ENCODE data around the gene MBD3L2B.

MBD3L2B gene

GRCh38 chr19:7013678-7014077, 7.6 kb downstream of the MBD3L2B start:
- DNase-seq (ENCODE audit: low read depth in 2 of 2, low spot score in 1 of 2), result no peak

DNA sequence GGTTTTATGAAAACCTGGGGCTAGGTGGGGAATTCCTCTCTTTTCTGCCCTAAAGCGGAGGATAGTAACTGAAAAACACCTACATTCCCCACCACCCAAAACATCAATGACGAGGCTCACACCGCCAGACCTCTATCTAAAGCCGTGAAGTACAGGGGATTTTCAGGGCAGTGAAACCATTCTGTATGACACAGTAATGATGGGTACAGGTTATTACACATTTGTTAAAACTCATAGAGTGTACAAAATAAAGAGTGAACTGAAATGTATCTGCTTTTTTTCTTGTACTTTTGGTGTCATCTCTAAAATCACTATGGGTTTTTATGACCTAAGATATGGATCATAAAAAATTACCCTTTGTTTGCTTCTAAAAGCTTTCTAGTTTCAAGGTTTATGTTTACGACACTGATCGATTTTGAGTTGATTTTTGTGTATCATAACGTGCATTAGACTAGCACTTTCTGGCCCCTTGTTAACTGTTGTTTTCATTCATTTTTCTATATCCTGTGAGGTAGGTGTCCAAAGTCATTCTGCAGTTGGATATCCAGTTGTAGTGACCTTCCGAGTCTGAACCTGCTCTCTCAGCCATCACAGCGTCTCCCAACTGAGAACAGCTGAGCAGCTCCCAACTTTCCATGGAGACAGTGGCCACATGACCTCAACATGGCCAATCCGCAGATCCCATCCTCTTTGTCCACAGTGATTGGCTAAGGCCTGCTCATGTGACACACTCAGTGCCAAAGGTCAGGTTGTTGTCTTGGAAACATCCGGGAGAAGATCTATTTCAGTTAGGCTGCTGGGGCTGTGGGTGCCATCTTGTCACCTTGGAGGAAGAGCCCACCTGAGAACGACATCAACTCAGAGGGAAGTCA, 10.3 kb downstream of the MBD3L2B start:
- no peak for DNase-seq (ENCODE audit: low read depth in 2 of 2, low spot score in 1 of 2)

DNA sequence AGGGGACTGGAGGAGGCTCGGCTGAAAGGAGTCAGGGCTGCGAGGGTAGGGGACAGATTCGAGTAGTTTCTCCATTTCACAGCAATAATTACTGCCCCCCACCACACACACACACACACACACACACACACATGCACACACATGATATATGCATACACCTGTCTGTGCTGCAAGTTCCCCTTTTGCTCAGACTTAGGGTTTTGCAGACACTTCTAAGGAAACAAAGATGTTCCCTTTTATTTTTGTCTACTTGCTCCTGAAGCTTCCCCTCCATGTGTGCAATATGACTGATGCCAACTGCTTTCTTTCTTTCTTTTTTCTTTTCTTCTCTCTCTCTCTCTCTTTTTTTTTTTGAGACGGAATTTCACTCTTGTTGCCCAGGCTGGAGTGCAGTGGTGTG, 13.4 kb downstream of the MBD3L2B start:
- DNase-seq (ENCODE audit: low read depth in 2 of 2, low spot score in 1 of 2), result no peak

DNA sequence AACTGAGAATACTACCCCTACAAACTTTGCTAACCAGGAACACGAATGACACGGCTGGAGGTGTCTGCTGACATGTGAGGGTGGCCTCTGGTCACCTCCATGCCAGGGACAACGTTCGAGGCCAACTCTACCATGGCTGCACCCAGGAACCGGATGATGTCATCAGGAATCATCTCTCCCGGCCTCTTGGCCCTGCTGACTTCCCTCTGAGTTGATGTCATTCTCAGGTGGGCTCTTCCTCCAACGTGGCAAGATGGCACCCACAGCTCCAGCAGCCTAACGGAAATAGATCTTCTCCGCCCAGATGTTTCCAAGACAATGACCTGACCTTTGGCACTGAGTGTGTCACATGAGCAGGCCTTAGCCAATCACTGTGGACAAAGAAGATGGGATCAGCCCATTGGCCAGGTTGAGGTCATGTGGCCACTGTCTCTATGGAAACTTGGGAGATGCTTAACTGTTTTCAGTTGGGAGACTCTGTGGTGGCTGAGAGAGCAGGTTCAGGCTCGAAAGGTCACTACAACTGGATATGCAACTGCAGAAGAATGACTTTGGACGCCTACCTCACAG, 15.0 kb downstream of the MBD3L2B start:
- DNase-seq (ENCODE audit: low read depth in 2 of 2, low spot score in 1 of 2), result no peak

GRCh38 chr19:7004313-7004931, 16.8 kb downstream of the MBD3L2B start:
- no peak for DNase-seq (ENCODE audit: low read depth in 2 of 2, low spot score in 1 of 2)

DNA sequence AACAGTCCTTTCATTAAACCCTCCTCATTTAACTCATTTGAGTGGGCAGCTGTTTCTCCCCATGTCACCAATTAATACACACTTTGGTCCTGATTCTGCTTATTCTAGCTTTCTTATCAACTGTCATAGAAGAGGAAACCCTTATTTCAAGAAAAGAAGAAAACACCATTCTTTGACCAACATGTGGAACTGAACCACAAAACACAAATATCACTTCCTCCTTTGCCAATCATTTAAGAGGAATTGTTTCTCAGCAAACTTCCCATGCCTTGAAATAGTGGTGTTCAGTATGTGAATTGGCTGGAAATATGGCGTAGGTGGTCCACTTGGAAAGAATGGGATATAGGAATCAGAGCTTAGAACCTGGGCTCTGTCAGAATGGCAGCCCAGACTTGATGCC, 20.4 kb downstream of the MBD3L2B start:
- DNase-seq (ENCODE audit: low read depth in 2 of 2, low spot score in 1 of 2), result no peak

- no peak for DNase-seq (ENCODE audit: low read depth in 2 of 2, low spot score in 1 of 2)
Measured at GRCh38 chr19:7000333-7000732, 20.9 kb downstream of the MBD3L2B start.

DNA sequence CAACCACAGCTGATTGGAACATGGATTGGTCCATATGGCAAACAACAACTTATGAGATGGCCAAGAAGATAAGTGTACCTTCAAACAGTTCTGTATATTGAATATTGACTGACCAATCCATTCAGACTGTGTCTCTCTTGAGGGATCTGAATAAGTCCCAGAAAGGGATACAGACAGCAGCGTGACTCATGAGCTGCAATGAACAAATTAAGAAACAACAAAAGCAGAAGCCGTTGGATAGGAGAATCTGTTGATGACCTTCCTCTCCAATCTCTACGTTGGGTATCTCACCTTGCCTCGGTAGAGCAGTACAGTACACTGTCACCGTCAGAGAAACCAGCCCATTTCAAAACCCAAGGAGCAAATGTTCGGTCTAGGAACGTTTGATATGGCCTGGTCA, 21.3 kb downstream of the MBD3L2B start:
- DNase-seq (ENCODE audit: low read depth in 2 of 2, low spot score in 1 of 2), result no peak

- DNase-seq (ENCODE audit: low read depth in 2 of 2, low spot score in 1 of 2), result no peak
Measured at GRCh38 chr19:6997679-6998445, 23.4 kb downstream of the MBD3L2B start.

DNA sequence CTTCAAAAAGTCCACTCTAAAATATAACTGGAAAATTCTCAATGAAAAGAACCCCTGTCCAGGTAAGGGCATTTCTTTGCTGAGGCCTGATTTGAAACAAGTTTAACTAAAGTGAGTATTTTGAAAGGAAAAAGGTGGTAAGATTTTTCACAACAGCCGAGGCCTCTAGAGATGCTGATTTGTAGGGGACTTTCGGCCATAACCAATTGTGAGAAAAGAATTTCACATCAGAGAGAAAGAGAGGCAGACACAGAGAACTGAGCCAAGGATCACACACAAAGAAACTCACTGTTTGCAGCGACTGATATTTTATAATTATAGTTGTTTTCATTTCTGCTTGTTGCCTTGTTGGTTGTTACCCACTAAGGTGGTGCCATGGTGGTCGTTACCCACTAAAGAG, 24.4 kb downstream of the MBD3L2B start:
- DNase-seq (ENCODE audit: low read depth in 2 of 2, low spot score in 1 of 2), result no peak

DNA sequence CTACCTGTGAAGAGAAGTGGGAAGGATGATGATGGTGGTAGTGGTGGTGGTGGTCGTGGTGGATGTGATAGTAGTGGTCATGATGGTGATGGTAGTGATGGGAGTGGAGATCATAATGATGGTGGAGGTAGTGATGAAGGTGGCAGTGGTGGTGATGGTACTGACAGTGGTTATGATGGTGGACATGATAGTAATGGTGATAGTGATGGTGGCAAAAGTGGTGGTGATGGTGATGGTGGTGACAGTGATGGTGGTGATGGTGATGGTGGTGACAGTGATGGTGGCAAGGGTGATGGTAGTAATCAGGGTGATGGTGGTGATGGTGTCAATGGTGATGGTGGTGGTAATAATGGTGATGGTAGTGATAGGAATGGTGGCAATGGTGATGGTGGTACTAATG, 26.2 kb downstream of the MBD3L2B start:
- DNase-seq (ENCODE audit: low read depth in 2 of 2, low spot score in 1 of 2), result no peak

DNA sequence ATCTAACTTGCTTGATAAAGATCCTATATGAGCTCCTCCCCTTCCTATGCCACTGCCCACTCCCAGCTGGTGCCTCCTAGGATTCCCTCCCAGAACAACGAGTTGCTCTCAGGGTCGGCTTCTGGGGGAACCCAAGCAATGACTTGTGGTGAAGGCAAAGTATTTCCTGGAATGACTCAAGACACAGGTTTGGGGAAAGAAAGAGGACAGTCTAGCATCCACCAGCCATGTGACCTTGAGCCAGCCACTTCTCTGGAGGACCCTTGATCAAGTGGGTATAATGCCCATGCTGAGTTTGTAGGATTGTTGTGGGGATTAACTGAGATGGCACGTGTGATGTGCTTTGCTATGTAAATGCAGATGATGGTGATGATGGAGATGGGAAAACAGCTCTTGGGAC, 33.0 kb downstream of the MBD3L2B start:
- no peak for DNase-seq (ENCODE audit: low read depth in 2 of 2, low spot score in 1 of 2)

GRCh38 chr19:6987850-6988249, 33.4 kb downstream of the MBD3L2B start:
- no peak for DNase-seq (ENCODE audit: low read depth in 2 of 2, low spot score in 1 of 2)

DNA sequence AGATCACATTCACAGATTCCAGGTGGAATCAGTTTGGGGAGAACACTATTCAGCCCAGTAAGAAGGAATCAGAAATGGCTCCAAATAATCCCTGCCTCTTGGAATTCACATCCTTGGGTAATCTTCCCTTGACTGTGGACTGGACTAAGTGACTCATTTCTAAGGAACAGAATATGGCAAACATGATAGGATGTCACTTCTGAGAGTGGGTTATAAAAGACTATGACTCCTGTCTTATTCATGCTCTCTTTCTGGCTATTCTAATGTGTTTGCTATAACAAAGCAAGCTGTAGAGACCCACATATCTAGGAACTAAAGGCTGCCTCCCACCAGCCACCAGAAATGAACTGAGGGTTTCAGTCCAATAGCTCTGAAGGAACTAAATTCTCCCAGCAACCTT, 37.8 kb downstream of the MBD3L2B start:
- DNase-seq (ENCODE audit: low read depth in 2 of 2, low spot score in 1 of 2), result no peak

- no peak for DNase-seq (ENCODE audit: low read depth in 2 of 2, low spot score in 1 of 2)
Measured at GRCh38 chr19:6979399-6979798, 41.8 kb downstream of the MBD3L2B start.

DNA sequence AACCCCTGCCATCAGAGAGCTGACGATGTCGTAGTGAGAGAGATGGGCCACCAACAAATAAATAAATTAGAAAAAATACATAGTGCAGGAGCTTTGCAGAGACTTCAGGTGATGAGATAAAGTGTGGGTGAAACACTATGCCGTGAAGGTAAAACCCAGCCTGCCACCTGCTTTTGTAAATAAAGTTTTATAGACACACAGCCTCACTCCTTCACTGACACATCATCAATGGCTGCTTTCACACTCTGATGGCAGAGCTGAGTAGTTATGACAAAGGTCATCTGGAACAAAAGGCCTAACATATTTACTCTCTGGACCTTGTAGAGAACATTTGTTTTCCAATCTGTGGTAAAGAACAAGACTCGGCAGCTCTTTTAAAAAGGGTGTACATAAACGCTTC, 45.0 kb downstream of the MBD3L2B start:
- DNase-seq (ENCODE audit: low read depth in 2 of 2, low spot score in 1 of 2), result no peak

DNA sequence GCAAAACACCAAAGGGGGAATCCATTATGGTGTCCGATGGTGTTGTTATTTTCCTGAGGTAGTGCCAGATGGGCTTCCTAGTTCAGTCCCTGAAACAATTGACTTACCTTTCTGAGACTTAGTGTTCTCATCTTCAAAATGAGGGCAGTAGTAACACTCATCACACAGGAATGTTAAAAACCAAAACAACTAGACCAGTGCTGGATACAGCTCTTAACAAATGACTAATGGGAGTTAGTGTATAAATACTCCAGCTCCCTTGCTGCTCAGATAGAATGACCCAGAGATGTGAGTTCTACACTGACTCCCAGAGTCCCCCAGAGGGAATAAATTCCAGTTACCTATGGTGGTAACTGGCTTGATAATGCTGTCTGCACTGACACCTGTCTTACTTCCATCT, 49.9 kb downstream of the MBD3L2B start:
- no peak for DNase-seq (ENCODE audit: low read depth in 2 of 2, low spot score in 1 of 2)

GRCh38 chr19:6970443-6970842, 50.8 kb downstream of the MBD3L2B start:
- no peak for DNase-seq (ENCODE audit: low read depth in 2 of 2, low spot score in 1 of 2)

DNA sequence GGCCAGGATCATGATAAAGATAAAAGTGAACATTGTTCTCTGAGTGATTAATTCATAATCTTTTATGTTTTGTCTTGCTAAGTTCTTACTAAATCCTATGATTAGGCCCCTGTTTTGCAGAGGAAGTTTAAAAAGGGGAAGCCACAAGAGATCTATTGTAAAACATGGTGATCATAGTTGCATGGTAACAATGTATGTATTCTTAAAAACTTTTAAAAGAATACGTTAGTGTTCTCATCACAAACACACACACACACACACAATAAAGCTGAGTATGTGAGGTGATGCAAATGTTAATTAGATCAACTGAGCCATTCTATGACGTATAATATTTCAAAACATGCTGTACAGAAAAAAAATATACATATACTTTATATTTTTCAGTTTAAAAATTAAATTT, 51.2 kb downstream of the MBD3L2B start:
- DNase-seq (ENCODE audit: low read depth in 2 of 2, low spot score in 1 of 2), result no peak

DNA sequence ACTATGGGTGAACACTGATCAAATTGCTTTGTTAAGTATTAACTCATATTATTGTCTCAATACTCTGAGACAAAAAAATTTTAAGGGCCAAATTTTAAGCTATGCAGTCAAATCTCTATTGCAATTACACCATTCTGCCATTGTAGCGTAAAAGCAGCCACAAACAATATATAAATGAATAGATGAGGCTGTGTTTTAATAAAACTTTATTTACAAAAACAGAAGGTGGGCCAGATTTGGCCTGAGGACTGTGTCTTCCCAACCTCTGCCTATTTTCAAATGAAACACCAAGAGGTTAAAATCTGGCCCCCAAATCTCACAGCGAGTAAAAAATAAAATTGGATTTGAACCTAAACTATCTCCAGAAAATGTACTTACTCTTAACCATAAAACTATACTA, 51.7 kb downstream of the MBD3L2B start:
- no peak for DNase-seq (ENCODE audit: low read depth in 2 of 2, low spot score in 1 of 2)
